ENCODE results near the gene COL11A1.
"Not testable (repeated sequence)": the region's sequence is repeated elsewhere in the genome, so short reads cannot be mapped to it uniquely, and the experiment has no call there.

Gene COL11A1

GRCh38 chr1:102837551-102837950, 270.8 kb downstream of the COL11A1 start:
- no peak for DNase-seq (ENCODE audit: low read depth in 2 of 2)

- DNase-seq (ENCODE audit: low read depth in 2 of 2) = no peak
Measured at GRCh38 chr1:102836991-102837390, 271.3 kb downstream of the COL11A1 start.

GRCh38 chr1:102834688-102835320, 273.5 kb downstream of the COL11A1 start:
- no peak for DNase-seq (ENCODE audit: low read depth in 2 of 2)

- DNase-seq (ENCODE audit: low read depth in 2 of 2) = no peak
Measured at GRCh38 chr1:102833151-102833550, 275.2 kb downstream of the COL11A1 start.

GRCh38 chr1:102826706-102827105, 281.6 kb downstream of the COL11A1 start:
- DNase-seq (ENCODE audit: low read depth in 2 of 2) = not testable (repeated sequence)
